ENCODE results near the gene ARID3A. TPM values are rescaled to one million over a fixed set of nuclear protein-coding genes. Genes with fewer than 3 reads are reported as not detected.

The ARID3A gene
- polyA plus RNA-seq, 3 donors, result 3.6 to 8.2 (median 8.0) TPM

DNA sequence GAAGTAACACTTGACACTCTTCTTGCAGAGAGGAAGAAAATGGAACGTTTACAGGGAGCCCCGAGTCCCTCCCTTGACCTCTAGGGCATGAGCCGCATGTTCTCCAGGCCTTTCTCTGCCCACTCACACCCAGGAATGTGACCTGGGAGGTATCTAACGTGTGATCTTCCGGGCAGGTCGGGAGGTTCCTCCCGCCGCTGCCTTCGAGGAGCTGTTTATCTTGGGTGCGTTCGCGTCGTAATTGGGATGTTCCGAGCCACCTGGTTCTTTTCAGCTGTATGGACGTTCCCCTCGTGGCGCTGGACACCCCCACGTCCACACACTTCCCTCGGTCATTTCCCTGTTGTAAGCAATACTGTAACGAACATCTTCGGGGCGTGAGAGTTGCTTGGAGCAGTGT is 13.6 kb downstream of the ARID3A start:
- no peak overlapping the region for H3K27ac ChIP-seq (ENCODE audit: low read depth, low read length)
- WGBS, 3 donors, result 84 to 92% (median 89%) methylated on average over 22 of the region's 22 CpGs

DNA sequence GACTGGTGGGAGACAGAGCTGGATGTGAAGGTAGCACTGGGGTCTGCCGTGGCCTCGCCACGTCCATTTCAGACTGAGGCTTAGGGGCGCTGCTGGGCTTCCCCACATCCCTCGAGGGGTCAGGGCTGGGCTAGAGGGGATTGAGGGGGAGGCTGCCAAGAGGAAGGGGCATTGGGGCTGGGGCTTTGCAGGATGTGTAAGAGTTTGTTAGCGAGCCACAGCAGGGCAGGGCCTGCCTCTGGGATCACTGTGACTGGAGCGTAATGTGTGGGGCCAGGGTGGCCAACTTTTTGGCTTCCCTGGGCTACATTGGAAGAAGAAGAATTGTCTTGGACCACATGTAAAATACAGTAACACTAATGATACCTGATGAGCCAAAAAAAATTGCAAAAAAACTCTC is 14.1 kb downstream of the ARID3A start:
- WGBS, 3 donors, result 95 to 98% (median 97%) methylated on average over 7 of the region's 7 CpGs
- H3K27ac ChIP-seq (ENCODE audit: low read depth, low read length), result no peak overlapping the region

DNA sequence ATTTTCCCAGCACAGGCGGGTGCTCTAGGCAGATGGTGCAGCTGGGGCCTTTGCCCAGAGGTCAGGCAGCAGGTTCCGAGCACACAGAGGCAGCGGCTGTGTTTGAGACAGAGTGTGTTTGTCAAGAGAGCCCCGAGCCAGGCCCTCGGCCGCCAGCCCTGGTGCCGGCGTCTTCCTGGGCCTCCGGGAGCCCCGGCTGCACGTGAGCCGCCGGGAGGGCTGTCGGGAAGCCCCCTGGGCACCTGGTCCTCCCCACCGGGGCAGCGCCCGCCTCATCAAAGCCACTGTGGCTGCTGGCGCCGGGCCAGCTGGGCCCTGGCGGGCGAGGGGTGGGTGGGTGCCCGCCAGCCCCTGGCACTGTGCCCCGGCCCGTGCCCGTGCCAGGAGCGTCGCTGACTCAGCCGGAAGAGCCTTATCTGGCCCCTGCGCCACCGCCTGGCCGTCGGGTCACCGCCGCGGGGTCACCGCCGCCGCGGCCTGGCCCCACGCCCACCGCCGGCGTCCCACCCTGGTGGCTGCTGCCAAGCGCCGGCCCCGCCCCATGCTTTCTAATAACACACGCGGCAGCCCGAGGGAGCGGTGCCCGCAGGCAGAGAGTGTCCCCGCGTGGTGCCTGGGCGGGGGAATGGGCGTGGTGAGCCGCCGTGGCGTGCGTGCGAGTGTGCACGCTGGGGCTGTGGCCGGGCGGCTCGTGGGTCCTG is 14.9 kb downstream of the ARID3A start:
- H3K27ac ChIP-seq (ENCODE audit: low read depth, low read length), result peak overlapping the region; percentile 68
- WGBS, 3 donors, result 2 to 36% (median 33%) methylated on average over 44 to 64 of the region's 64 CpGs

DNA sequence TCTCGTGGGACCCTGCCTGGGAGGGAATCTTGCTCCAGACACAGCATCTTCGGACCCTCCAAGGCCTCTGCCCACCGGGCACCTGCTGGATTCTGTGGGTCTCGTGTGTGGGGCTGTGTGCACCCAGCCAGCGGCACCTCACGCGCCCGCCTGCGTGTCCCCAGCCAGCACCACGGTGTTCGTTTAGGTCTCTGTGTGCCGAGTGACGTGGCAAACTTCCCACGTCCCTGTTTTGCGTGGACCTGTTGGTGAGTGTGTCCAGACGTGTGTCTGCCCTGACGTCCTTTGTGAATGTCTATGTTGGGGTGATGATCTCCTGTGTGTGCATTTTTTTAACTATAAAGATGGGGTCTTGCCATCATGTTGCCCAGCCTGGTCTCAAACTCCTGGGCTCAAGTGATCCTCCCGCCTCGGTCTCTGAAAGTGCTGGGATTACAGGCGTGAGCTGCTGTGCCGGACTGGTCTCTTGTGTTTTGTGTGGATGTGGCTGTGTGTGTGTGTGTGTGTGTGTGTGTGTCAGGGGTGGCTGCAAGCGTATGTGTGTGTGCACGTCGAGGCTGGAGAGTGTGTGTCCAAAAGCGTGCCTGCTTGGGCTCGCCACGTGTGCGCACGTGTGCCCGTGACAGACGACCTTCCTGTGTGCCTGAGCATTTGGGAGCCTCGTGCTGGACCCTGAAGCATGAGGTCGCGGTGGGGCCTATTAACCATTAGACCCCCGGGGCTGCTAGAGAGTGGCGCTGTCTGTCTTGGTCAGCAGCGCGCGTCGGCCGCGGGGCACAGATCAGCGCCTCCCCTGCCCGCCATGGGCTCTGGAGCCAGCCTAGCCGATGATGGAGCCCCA is 15.7 kb downstream of the ARID3A start:
- no peak overlapping the region for H3K27ac ChIP-seq (ENCODE audit: low read depth, low read length)
- WGBS, 3 donors, result 57 to 83% (median 78%) methylated on average over 41 to 45 of the region's 45 CpGs

DNA sequence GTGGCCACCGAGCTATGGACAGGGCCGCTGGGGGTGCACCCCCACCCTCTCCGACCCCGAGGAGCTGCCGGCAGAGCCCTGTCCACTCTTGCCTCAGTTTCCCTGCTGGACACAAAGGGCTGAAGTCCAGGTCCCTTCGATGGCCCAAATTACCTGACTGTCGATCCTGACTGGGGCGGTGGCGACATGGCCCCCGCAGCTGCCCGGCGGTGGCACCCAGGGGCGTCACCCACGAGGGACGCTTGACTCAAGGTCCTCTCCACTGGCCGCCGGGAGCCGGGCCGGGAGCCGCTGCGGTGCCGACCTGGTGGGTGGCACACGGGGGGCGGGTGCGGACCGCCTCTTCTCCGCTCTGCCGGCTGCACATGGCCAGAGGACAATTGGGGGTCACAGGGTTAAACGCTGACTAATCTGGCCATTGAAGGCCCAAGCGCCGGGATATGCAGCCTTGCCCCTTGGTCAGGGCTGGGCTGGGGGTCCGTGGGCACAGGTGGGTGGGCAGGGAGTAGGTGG is 16.4 kb downstream of the ARID3A start:
- H3K27ac ChIP-seq (ENCODE audit: low read depth, low read length), result no peak overlapping the region
- WGBS, 3 donors, result 90 to 94% (median 92%) methylated on average over 26 to 32 of the region's 32 CpGs

DNA sequence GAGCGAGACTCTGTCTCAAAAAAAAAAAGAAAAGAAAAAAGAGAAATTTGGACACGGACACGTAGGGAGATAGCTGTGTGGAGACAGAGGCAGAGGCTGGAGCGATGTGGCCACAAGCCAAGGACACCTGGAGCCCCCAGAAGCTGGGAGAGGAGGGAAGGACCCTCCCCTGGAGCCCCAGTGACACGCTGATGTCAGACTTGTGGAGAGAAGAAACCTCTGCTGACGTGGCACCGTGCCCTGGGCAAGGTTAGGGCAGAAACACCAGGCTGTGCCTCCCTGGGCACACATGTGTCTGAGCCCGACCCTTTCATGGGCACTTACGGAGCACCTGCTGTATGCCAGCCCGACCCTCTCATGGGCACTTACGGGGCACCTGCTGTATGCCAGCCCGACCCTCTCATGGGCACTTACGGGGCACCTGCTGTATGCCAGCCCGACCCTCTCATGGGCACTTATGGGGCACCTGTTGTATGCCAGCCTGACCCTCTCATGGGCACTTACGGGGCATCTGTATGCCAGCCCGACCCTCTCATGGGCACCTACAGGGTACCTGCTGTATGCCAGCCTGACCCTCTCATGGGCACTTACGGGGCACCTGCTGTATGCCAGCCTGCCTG is 17.8 kb downstream of the ARID3A start:
- 90 to 96% (median 95%) methylated on average over 15 to 17 of the region's 17 CpGs for WGBS, 3 donors
- H3K27ac ChIP-seq (ENCODE audit: low read depth, low read length), result no peak overlapping the region

DNA sequence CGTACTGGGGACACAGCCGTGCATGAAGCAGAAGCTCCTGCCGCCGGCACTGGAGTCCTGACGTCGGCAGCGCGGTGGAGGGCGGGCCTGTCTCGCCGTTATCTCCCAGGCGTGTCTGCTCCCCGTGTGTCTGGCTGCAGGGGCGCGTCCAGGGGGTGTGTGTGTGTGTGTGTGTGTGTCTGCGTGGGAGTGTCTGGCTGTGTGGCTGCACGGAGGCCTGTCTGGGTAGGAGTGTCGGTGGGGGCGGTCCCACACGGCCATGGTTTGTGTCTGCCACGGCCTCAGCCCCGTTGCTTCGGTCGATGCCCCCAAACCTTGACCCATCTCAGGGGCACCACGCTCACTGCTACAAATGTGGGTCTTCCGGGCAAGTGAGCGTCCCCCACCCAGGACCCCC is 18.3 kb downstream of the ARID3A start:
- H3K27ac ChIP-seq (ENCODE audit: low read depth, low read length), result no peak overlapping the region
- 49 to 71% (median 58%) methylated on average over 27 of the region's 27 CpGs for WGBS, 3 donors

DNA sequence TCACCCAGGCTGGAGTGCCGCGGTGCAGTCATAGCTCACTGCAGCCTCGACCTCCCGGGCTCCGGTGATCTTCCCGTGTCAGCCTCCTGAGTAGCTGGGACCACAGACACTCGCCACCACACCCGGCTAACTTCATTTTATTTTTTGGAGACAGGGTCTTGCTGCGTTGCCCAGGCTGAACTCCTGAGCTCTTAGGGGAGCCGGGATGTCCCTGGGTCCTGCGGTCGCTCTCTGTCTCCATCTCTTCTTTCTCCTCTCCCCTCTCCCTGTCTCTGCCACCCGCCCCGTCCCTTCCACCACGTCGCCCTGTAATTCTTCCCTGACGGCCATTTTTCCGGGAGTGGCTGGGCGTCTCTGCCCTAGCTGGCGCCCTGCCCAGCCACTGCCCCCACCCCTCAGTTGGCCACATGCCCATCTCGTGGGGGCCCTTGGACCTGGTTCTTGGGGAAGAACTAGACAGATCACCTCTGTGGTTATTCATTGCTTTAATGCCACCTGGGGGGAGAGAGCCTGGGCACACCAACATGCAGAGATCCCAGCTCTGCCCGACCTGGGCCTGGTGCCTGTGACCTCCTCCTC is 18.9 kb downstream of the ARID3A start:
- 61 to 69% (median 64%) methylated on average over 22 of the region's 22 CpGs for WGBS, 3 donors
- H3K27ac ChIP-seq (ENCODE audit: low read depth, low read length), result no peak overlapping the region

DNA sequence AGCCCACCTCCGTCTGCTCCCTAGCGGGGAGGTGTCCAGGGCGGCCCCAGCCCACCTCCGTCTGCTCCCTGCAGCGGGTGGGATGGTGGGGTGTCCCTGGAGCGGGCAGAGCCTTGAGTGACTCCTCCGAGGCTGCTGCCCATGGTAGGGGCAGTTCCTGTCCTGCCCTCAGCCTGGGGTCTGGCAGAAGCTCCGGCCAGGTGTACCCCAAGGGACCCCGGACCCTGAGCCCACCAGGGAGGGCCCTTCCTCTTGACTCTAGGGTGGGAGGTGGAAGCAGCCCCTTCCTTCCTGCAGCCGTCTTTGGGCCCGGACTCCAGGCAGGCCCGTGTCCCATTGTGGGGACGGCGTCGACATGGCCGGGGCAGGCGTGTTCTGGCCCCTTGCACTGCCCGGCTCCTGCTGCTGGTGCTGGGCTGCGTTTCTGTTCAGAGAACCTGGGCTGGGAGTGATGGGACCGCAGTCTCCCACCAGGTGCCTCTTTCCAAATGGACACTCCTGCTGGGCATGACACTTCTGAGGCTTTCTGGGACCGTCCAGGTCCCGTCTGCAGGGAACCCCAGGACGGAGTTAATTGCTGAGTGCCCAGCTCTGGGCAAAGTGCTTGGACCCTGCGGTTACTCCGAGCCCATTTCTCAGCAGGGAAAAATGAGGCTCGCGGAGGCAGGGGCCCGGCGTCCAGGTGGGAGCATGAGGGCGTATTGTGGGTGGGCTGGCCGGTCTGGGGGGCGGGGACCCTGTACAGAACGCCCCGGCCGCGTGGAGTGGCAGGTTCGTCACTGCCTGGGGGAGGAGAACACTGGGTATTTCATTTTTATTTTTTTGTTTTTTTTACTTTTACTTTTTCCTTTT is 19.8 kb downstream of the ARID3A start:
- no peak overlapping the region for H3K27ac ChIP-seq (ENCODE audit: low read depth, low read length)
- WGBS, 3 donors, result 89 to 90% (median 90%) methylated on average over 37 of the region's 37 CpGs

DNA sequence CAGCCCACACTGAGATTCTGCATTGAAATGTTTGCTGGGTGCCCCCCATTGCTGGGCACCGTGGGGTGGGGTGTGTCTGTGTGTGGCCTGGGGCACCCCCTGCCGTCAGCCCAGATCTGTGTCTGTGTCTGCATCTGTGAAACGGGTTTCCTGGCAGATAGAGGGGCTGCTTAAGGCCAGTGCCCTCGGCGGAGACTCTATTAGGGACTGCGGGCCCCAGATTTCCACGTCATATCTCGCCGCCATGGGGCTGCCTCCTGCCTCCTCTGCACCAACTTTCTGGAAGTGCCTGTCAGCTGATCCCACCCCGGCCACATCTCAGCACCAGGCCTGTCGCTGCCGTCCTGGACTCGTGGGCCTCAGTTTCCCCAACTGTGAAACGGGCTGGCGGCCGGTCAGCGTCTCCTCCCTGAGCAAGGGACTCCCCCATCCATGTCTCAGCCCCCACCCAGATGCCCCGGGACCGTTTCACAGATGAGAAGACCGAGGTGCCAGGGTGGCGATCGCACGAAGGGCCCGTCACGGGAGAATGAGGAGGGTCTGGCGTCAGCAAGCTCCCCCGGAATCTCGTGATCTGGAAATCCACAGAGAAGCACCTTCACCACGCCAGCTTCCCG is 21.4 kb downstream of the ARID3A start:
- WGBS, 3 donors, result 74 to 91% (median 80%) methylated on average over 29 to 30 of the region's 30 CpGs
- H3K27ac ChIP-seq (ENCODE audit: low read depth, low read length), result no peak overlapping the region

DNA sequence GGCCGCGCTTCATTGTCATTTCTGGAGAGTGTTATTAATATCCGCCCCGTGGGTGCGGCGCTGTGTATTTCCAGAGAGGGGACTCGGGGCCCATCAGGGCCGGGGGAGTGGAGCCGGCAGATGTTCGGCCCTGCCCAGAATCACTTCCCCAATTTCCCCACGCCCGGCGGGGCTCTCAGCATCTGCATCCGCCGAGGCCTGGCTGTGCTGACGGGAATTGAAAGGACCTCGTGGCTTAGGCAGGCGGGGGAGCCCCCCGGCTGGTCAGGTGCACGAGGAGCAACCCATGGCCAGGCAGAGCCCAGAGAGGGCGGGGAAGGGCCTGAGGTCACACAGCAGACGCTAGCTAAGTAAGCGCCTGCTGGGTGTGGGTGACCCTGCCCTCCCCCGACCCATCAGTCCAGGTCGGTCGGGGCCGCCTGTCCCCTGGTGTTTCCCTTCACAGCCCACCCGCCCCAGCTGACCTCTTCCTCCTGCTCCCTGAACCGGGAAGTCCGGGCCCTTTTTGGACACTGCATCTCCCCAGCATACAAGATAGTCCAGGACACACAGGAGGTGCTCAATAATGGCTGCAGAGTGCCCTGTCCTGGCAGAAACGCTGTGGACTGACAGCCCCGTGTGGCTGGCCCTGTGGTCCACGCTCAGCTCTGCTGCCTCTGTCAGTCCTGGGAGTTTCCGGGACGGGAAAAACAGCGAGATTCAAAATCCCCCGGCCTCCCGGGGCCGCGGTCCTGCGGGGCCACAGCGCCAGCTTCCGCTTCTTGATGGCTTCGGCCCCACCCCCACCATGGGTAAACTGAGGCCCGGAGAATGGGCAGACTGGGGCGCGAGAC is 22.1 kb downstream of the ARID3A start:
- 69 to 84% (median 74%) methylated on average over 45 to 47 of the region's 47 CpGs for WGBS, 3 donors
- no peak overlapping the region for H3K27ac ChIP-seq (ENCODE audit: low read depth, low read length)

DNA sequence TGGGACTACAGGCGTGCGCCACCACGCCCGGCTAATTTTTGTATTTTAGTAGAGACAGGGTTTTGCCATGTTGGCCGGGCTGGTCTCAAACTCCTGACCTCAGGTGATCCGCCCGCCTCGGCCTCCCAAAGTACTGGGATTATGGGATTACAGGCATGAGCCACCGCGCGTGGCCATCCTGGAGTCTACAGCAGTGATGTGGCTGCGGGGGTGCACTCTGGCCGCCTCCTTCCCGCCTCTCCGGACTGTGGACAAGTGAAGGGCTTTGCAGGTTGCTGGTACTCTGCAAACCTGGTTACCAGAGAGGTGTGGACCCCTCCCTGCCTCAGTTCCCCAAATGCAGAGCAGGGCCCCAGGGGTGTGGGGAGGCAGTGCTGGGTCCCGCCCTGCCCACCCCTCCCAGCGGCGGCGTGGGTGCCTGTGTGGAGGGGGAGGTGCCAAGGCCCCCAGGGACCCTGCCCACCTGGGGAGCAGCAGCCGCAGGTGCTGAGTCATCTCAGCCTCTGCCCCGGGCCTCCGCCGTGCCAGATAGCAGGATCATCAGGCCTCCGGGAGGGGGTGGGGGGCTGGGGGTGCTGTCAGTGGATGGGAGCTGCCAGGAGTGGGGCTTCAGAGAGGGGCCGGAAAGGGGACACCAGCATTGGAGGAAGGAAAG is 23.1 kb downstream of the ARID3A start:
- WGBS, 3 donors, result 80 to 91% (median 84%) methylated on average over 20 to 25 of the region's 25 CpGs
- no peak overlapping the region for H3K27ac ChIP-seq (ENCODE audit: low read depth, low read length)

DNA sequence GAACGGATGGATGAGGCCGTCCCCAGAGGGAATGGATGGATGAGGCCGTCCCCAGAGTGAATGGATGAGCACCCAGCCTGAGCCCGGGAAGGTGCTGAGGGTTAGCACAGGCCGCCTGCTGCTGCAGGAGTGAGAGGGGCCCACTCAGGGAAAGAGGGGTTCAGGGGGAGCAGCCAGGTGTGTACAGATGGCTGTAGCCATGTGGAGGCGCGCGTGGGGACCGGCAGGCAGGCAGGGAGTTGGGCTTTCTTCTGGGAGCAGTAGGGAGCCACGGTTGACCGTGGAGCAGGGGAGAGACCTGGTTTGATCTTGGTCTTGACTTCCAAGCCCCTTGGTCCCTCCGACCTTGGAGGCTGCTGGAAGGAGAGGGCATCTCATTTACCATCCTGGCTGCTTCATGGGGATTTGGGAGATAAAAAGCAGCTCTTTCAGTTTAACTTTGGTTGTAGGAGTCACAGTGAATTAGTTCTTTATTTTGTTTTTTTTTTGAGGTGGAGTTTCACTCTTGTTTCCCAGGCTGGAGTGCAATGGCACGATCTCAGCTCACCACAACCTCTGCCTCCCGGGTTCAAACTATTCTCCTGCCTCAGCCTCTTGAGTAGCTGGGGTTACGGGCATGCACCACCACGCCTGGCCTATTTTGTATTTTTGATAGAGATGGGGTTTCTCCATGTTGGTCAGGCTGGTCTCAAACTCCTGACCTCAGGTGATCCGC is 24.7 kb downstream of the ARID3A start:
- no peak overlapping the region for H3K27ac ChIP-seq (ENCODE audit: low read depth, low read length)
- 85 to 87% (median 85%) methylated on average over 14 to 17 of the region's 17 CpGs for WGBS, 3 donors

DNA sequence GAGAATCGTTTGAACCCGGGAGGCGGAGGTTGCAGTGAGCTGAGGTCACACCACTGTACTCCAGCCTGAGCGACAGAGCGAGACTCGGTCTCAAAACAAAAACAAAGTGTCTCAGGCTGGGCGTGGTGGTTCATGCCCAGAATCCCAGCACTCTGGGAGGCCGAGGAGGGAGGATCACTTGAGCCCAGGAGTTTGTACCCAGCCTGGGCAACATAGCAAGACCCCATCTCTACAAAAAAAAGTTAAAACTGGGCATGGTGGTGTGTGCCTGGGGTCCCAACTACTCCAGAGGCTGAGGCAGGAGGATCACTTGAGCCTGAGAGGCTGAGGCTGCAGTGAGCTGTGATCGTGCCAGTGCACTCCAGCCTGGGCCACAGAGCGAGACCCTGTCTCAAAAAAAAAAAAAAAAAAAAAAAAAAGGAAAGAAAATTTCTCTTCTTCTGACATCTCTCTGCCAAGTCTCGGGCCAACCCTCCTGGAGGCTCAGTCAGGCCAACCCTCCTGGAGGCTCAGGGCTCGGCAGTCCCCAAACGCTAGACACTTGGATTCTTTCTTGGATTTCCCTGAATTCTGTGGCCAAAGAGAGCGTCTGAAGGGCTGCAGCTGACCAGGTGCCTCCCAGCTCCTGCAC is 26.3 kb downstream of the ARID3A start:
- WGBS, 3 donors, result 61 to 83% (median 79%) methylated on average over 14 of the region's 14 CpGs
- H3K27ac ChIP-seq (ENCODE audit: low read depth, low read length), result no peak overlapping the region

DNA sequence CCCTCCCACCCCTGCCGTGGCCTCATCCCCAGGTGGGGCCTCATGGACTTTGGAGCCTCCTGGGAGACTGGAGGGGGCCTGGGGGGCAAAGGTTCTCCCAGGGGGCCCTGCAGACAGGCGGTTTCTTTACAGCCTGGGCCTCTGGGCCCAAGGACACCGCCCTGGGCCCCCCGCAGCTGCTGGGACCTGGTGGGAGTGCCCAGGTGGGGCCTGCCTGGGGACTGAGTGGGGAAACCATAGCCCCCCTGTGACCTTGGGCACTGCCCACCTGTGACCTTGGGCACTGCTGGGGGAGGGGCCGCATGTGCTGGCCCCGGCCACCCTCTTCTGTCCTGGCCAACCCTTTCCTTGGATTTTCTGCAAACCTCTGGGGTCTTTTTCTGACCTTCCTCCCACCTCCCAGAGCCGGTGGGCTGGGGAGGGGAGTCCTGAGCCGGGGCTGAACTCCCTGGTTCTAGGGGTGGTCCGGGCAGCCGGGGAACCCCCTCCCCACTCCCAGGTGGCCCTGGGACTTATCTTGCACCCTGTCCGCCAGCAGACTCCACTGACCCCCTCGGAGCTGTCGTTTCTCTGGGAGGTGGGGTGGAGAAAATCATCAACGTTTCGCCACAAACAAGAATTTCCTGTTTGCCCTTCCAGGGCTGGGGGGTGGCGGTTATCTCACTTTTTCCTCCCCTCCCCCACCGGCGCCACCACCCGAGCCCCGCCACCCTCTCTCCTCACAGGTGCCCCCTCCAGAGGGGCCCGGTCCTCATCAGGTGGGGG is 27.0 kb downstream of the ARID3A start:
- 7 to 29% (median 26%) methylated on average over 20 to 21 of the region's 21 CpGs for WGBS, 3 donors
- no peak overlapping the region for H3K27ac ChIP-seq (ENCODE audit: low read depth, low read length)
